ENCODE measurements around the gene SNRK. TPM values are rescaled to one million over a fixed set of nuclear protein-coding genes. Genes with fewer than 3 reads are reported as not detected.

Gene SNRK
- total RNA-seq, 1 experiment from 2014 or later: 12.7 TPM

- TF ChIP-seq ELF1 (IDR thresholded peaks at IDR 0.05; ENCODE audit: borderline replicate concordance, low read depth) (no peak), JUND (IDR thresholded peaks at IDR 0.05) (no peak), POLR2A (IDR thresholded peaks at IDR 0.05; ENCODE audit: borderline replicate concordance, extremely low read depth, insufficient read depth, insufficient read length) (no peak), EZH2 (IDR thresholded peaks at IDR 0.05) (no peak), CBX3 (IDR thresholded peaks at IDR 0.05; ENCODE audit: low read depth) (no peak), CEBPB (IDR thresholded peaks at IDR 0.05; ENCODE audit: low read depth) (no peak), SRF (IDR thresholded peaks at IDR 0.05; ENCODE audit: low read depth) (no peak), ZNF274 (IDR thresholded peaks at IDR 0.05; ENCODE audit: low read depth, low read length) (no peak), ATF3 (IDR thresholded peaks at IDR 0.05) (no peak), ZFX (IDR thresholded peaks at IDR 0.05) (no peak), SIN3A (IDR thresholded peaks at IDR 0.05; ENCODE audit: low read depth) (no peak)
- ChIA-PET RAD21 (ENCODE audit: low non-redundant PET in 1 of 2, low total read pairs in 2 of 2, uncharacterized antibody in 2 of 2, unreplicated experiment in 2 of 2) (no interaction called here), CTCF (no interaction called here), POLR2A (no interaction called here)
- intact Hi-C loops (cut with micrococcal nuclease): no loop called here
- H4K20me1 ChIP-seq (ENCODE audit: insufficient read depth): no peaks in the 10 kb centered on the region
- H2AFZ ChIP-seq (ENCODE audit: low read depth, low read length, poor library complexity, severe bottlenecking): no peak overlapping the region
- H3K9me2 ChIP-seq (ENCODE audit: insufficient read depth): no peaks in the 10 kb centered on the region
- H3K4me3 ChIP-seq (replicated peaks in 1 of 2; ENCODE audit: low read depth in 1 of 2, low read length in 2 of 2): no peak overlapping the region
- no peaks in the 10 kb centered on the region for H3K36me3 ChIP-seq (ENCODE audit: control insufficient read depth in 1 of 2, insufficient read depth in 2 of 2, low read length in 2 of 2)
- no peaks in the 10 kb centered on the region for H3K79me2 ChIP-seq (ENCODE audit: insufficient read depth, low read length)
- no peak overlapping the region for H3K9ac ChIP-seq (ENCODE audit: low read length)
- H3K27me3 ChIP-seq (ENCODE audit: insufficient read depth, low read length): no peaks in the 10 kb centered on the region
- no peak for DNase-seq (ENCODE audit: low read depth, low spot score)
- ATAC-seq: no peak
- no peak overlapping the region for H3K27ac ChIP-seq (ENCODE audit: low read depth, low read length)
- no TSS peak for BruUV-seq (replicated peaks)
- no peaks in the 10 kb centered on the region for H3K4me1 ChIP-seq (ENCODE audit: control insufficient read depth in 1 of 2, insufficient read depth in 2 of 2, low read length in 2 of 2)
- H3K4me2 ChIP-seq (ENCODE audit: low read length): no peak overlapping the region
- no peaks in the 10 kb centered on the region for H3K9me3 ChIP-seq (ENCODE audit: control insufficient read depth in 1 of 2, insufficient read depth in 1 of 2, low read depth in 1 of 2, low read length in 2 of 2)
Measured at GRCh38 chr3:43362183-43362582, 75.8 kb downstream of the SNRK start.

- Histone ChIP-seq H3K27me3 (ENCODE audit: insufficient read depth, low read length) (no peaks in the 10 kb centered on the region), H3K9ac (ENCODE audit: low read length) (no peak overlapping the region), H3K4me3 (replicated peaks in 1 of 2; ENCODE audit: low read depth in 1 of 2, low read length in 2 of 2) (no peak overlapping the region), H3K36me3 (ENCODE audit: control insufficient read depth in 1 of 2, insufficient read depth in 2 of 2, low read length in 2 of 2) (no peaks in the 10 kb centered on the region), H3K4me1 (ENCODE audit: control insufficient read depth in 1 of 2, insufficient read depth in 2 of 2, low read length in 2 of 2) (no peaks in the 10 kb centered on the region), H3K9me2 (ENCODE audit: insufficient read depth) (no peaks in the 10 kb centered on the region), H4K20me1 (ENCODE audit: insufficient read depth) (no peaks in the 10 kb centered on the region), H3K27ac (ENCODE audit: low read depth, low read length) (no peak overlapping the region), H3K4me2 (ENCODE audit: low read length) (no peak overlapping the region), H3K79me2 (ENCODE audit: insufficient read depth, low read length) (no peaks in the 10 kb centered on the region), H2AFZ (ENCODE audit: low read depth, low read length, poor library complexity, severe bottlenecking) (no peak overlapping the region), H3K9me3 (ENCODE audit: control insufficient read depth in 1 of 2, insufficient read depth in 1 of 2, low read depth in 1 of 2, low read length in 2 of 2) (no peaks in the 10 kb centered on the region)
- RAD21 ChIA-PET (ENCODE audit: low non-redundant PET in 1 of 2, low total read pairs in 2 of 2, uncharacterized antibody in 2 of 2, unreplicated experiment in 2 of 2): no interaction called here
- DNase-seq (ENCODE audit: low read depth, low spot score): no peak
- BruUV-seq (replicated peaks): no TSS peak
- POLR2A ChIA-PET: no interaction called here
- intact Hi-C loops (cut with micrococcal nuclease): no loop called here
- CTCF ChIA-PET: no interaction called here
- no peak for ATAC-seq
- TF ChIP-seq EGR1 (IDR thresholded peaks at IDR 0.05; ENCODE audit: low read depth) (no peak), POLR2AphosphoS5 (IDR thresholded peaks at IDR 0.05; ENCODE audit: low read depth, low read length) (no peak), FOSL1 (IDR thresholded peaks at IDR 0.05; ENCODE audit: low read depth) (no peak), EZH2phosphoT487 (IDR thresholded peaks at IDR 0.05; ENCODE audit: borderline replicate concordance) (no peak), RAD21 (IDR thresholded peaks at IDR 0.05; ENCODE audit: low read depth) (no peak), MAX (IDR thresholded peaks at IDR 0.05) (no peak), SRF (IDR thresholded peaks at IDR 0.05; ENCODE audit: low read depth) (no peak), ATF3 (IDR thresholded peaks at IDR 0.05) (no peak), CBX3 (IDR thresholded peaks at IDR 0.05; ENCODE audit: low read depth) (no peak), ZFX (IDR thresholded peaks at IDR 0.05) (no peak), POLR2A (IDR thresholded peaks at IDR 0.05; ENCODE audit: borderline replicate concordance, extremely low read depth, insufficient read depth, insufficient read length) (no peak), ELF1 (IDR thresholded peaks at IDR 0.05; ENCODE audit: borderline replicate concordance, low read depth) (no peak), JUND (IDR thresholded peaks at IDR 0.05) (no peak), ZBTB33 (IDR thresholded peaks at IDR 0.05; ENCODE audit: extremely low read depth, insufficient replicate concordance, low read length) (no peak)
Measured at GRCh38 chr3:43362961-43363360, 76.6 kb downstream of the SNRK start.

Measured in HCT116 (cell line).